Hematopoietic multipotent progenitor cell treated with erythropoietin and hydrocortisone succinate and interleukin-3 and kit ligand, for 15 days (in vitro differentiated cells): ENCODE data around the gene RPL7L1.
"Not testable (repeated sequence)": the region's sequence is repeated elsewhere in the genome, so short reads cannot be mapped to it uniquely, and the experiment has no call there.

Experiments used
- DNase-seq: peaks from one replicate; pipeline ENCODE4 v3.0.0-alpha.2; 2015; ENCODE audit warnings: low spot score

Gene RPL7L1

DNA sequence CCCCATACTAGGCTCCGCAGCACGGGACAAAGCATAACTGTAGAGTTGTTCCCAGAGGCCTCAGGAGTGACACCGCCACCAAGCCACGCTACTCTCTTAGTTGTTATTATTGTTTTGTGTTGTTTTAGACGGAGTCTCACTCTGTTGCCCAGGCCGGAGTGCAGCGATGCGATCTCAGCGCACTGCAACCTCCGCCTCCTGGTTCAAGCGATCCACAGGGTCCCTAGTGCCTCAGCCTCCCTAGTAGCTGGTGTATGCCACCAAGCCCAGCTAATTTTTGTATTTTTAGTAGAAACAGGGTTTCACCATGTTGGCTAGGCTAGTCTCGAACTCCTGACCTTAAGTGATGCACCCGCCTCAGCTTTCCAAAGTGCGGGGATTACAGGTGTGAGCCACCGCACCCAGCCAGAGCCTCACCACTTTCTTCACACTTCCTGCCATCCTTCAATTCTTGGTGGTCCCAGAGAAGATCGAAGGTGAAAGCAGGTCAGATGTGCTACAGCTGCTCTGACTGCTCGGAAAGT is 11.8 kb downstream of the RPL7L1 start:
- no peak for DNase-seq

DNA sequence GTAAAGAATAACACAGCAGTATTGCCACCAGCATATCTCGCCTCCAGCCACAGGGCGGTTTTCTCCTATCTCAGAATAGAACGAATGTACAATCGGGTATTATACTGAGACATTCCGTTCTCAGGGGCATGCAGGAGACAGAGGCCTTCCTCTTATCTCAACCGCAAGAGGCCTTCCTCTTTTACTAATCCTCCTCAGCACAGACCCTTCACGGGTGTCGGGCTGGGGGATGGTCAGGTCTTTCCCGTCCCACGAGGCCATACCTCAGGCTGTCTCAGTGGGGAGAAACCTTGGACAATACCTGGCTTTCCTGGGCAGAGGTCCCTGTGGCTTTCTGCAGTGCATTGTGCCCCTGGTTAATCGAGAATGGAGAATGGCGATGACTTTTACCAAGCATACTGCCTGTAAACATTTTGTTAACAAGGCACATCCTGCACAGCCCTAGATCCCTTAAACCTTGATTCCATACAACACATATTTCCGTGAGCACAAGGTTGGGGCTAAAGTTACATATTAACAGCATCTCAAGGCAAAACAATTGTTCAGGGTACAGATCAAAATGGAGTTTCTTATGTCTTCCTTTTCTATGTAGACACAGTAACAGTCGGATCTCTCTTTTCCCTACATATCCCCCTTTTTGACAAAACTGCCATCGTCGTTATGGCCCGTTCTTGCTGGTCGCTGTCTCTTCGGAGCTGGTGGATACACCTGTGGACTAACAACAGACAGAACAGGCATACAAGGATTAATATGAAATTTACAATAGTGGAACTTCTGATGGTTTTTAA is 14.8 kb downstream of the RPL7L1 start:
- not testable (repeated sequence) for DNase-seq

DNA sequence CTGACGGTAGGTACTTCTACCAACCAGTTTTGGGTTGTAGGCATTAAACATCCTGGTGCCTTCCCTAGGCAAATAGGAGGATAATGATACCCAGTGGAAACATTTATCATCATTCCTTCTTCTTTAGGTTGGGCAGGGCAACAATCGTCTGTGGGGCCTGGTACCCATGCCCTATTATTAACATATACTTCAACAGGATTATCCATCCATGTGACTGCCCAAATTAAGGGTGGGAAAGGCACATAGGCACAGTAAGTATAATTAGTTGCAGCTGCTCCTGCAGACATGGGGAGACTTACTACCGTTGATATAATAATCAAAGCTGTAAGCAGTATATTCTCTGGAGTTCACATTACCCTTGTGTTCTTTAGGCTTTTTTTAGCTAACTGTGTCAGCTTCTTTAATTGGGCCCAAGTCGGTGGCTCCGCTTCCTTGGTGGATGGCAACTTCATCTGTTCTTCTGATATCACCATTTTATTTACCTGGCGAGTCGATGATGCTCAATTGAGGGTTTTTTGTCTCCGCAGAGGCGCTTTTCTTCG is 16.8 kb downstream of the RPL7L1 start:
- no peak for DNase-seq

DNA sequence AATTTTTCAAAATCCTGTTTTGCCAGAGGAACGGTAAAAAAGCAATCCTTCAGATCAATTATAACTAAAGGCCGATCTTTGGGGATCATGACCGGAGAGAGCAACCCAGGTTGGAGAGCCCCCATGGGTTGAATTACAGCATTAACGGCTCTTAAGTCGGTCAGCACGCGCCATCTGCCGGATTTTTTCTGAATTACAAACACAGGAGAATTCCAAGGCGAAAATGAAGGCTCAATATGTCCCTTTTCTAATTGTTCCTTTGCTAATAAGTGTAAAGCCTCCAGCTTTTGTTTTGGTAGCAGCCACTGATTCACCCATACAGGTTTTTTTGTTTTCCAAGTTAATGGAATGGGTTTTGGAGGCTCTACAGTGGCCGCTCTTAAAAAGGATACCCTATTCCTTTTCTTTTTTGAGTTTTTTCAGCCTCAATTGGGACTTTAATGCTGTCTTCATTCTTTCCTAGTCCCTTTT is 19.5 kb downstream of the RPL7L1 start:
- peak; percentile 80 for DNase-seq

DNA sequence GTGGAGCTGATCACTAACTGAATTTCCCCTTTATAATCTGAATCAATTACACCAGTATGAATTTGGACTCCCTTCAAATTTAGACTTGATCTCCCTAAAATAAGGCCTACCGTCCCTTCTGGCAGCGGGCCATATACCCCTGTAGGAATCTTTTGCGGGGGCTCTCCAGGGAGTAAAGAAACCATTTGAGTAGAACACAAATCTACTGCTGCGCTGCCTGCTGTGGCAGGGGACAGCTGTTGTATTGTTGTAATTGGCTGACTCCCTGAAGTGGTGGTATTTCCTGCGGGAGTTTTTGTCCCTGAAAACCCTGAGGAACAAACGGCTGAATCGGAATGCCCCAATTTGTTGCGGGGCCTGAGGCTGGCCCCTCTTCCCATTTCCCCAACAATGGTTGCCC is 20.5 kb downstream of the RPL7L1 start:
- DNase-seq: no peak

DNA sequence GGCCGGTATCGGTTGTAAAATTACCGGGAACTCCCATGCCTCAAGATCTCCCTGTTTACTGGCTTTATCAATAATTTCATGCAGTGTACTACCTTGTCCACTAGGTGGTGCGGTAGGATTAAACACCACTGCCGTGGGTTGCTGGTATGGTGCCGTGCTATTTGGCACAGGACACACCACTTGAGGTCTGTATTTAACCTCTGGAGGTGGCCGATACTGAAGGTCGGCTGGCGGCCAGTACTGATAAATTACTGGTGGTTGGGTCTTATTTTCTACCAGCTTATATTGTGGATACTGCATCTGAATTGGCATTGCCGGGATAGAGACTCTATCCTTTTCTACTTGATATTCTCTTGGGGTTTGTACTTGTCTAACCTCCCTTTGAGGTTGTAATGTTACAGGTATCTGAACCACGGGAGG is 22.1 kb downstream of the RPL7L1 start:
- DNase-seq: peak; percentile 91

DNA sequence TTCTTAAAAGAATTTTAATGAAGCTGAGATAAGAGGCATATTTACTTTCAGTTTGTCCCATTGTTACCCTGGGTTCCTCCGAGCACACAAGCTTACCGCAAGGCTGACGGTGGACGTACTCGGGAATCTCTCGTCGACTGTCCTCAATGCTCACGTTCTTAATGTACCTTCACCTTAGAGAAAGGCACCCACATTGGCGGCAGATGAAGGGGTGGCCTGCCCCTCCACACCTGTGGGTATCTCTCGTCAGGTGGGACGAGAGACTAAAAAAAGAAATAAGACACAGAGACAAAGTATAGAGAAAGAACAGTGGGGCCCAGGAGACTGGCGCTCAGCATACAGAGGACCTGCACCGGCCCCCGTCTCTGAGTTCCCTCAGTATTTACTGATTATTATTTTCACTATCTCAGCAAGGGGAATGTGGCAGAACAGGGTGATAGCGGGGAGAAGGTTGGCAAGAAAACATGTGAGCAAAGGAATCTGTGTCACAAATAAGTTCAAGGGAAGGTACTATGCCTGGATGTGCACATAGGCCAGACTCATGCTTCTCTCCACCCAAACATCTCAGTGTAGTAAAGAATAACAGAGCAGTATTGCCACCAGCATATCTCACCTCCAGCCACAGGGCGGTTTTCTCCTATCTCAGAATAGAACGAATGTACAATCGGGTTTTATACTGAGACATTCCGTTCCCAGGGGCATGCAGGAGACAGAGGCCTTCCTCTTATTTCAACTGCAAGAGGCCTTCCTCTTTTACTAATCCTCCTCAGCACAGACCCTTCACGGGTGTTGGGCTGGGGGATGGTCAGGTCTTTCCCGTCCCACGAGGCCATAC is 23.2 kb downstream of the RPL7L1 start:
- DNase-seq: not testable (repeated sequence)

DNA sequence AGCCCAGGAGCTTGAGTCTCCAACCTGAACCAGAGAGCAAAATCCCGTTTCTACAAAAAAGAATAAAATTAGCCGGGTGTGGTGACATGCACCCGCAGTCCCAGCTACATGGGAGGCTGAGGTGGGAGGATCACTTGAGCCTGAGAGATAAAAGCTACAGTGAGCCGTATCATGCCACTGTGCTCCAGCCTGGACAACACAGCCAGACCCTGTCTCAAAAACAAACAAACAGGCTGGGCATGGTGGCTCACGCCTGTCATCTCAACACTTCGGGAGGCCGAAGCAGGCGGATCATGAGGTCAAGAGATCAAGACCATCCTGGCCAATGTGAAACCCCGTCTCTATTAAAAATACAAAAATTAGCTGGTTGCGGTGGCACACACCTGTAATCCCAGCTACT is 25.1 kb downstream of the RPL7L1 start:
- DNase-seq: no peak

DNA sequence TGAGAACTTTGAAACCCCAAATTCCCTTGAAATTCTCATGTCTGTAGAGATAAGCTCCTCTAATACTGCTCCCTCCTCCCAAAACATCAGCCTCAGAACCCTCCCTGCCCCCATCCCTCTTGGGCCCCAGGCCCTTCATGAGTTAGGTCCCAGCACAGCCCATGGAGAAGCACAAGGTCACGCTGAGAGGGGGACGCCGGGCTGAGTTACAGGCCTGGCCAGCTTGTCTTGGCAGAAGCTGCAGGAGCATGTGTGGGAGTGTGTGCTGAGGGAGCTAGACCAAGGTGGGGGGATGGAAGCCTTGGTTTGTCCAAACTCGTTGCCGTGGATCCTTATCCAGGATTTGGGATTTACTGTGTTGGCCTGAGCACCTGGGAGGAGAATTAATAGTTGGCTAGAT is 27.9 kb downstream of the RPL7L1 start:
- no peak for DNase-seq

DNA sequence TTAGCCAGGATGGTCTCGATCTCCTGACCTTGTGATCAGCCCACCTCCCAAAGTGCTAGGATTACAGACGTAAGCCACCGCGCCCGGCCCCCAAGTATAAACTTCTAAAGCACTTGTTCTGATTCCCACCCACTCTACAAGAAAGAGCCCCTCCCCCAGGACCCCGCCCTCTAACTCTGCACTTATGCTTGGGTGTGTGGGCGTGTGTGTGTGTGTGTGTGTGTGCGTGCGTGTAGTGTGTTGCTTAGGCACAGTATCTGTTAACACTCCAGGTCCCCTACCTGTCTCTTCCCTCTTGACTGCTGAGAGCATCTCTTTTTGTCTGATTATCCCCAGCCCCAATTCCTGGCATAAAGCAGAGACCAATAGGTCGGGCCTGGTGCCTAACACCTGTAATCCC is 30.4 kb downstream of the RPL7L1 start:
- DNase-seq: no peak

DNA sequence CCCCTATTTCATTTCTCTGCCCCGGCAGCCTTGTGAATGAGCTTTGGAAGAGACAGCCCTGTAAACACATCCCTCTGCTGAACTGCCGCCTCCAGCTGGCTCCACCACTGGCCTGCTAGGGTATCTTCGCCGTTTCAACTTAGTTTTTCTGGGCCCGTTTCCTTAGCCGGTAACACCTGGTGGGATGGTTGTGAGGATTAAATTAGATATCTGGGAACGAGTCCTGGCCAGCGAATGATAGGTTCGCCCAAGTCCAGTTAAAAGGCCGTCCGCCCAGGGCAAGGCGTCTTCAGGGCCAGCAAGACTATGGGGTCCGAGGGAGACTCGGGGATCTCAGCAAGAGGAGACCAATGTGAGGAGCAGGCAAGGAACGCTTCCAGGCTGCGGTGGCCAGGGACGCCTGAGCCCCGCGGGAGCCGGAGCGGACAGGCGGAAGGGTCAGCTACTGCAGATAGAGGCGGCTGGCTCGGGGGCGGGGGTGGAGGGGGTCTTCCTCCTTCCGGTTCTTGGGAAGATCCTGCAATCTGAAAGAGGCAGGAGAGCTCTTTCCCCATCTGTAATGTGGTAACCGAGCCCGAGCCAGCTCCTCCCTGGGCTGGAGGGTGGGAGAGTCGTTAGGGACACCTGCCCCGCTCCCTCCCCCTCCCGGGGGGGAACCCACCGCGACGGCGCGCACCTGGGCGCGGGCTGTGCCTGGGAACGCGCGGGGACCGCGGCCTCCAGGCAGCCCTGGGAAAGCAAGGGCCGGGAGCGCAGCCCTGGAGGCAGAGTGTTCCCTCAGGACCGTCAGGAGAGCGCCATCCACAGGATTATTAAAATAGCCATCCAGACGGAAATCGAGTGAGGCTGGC is 32.0 kb downstream of the RPL7L1 start:
- no peak for DNase-seq

DNA sequence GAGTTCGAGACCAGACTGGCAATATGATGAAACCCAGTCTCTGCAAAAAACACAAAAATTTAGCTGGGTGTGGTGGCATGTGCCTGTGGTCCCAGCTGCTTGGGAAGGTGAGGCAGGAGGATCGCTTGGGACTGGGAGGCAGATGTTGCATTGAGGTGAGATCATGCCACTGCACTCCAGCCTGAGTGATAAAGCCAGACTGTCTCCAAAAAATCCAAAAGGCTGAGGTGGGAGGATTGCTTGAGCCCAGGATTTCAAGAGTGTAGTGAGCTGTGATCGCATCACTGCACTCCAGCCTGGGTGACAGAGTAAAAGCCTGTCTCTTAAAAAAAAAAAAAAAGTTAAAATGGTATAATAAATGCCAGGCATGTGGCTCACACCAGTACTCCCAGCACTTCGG is 35.1 kb downstream of the RPL7L1 start:
- no peak for DNase-seq

DNA sequence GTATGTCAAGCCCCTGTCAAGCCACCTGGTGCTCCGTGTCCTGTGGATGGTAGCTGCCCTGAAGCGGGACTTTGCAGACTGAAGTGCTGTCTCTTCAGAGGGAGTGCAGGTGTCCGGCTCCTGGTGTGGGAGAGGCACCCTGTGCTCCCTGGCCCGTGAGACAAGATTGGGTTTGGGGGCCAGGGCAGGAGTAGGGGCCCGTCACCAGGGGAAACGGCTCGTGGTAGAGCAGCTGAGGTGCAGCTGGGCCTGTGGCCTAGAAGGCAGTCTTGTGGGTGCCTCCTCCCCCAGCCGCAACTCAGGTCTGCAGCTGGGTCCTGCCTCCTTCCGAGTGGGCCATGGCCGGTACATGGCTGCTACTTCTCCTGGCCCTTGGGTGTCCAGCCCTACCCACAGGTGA is 36.3 kb downstream of the RPL7L1 start, which contains the start of gene PTCRA:
PTCRA (plus strand) TSS at position 322 of the 400 bp plus-strand sequence; CDS start at position 339, 17 bp downstream.
- DNase-seq: no peak

DNA sequence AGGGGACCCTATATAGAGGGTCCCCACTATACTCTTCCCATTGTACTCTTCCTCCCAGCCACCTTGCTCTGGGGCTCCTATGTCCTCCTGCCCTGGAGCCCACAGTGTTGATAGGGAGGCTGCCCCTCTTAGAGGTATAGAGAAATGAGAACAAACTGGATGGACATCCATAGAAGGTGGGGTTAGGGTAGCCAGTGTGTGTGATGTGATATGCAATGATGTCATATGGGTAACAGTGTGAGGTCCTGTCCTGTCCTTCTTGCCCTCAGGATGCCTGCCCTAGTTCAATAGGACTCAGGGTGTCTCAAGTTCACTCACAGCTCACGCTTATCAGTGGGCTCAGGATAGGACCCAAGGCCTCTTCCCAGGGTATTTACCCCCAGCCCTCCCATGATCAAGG is 36.9 kb downstream of the RPL7L1 start:
- DNase-seq: no peak

DNA sequence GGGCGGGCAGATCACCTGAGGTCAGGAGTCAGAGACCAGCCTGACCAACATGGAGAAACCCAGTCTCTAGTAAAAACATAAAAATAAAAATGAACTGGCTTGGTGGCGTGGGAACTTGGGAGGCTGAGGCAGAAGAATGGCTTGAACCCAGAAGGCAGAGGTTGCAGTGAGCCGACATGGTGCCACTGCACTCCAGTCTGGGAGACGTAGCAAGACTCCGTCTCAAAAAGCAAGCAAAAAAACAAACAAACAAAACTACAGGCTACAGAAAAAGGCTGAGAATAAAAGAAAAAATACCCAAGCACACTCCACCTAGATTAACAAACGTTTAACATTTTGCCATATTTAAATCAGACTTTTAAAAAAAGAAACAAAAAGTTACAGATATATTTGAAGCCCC is 42.4 kb downstream of the RPL7L1 start:
- no peak for DNase-seq

DNA sequence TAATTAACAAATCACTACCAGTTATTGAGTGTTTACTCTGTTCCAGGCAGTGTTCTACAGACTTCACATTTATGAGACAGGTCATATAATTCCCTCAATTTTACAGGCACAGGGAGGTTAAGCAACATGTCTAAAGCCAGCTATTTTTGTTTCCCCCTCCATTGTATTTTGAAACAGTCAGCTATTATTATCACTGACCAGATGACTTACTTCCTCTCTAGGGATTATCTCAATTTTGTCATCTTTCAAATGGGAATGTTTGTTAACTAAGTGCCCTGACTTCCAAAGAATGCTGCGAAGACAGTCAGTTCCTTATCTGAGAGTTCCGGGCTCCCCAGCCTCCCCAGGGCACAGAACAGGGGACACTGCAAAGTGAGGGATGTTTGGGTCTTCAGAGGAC is 44.2 kb downstream of the RPL7L1 start:
- no peak for DNase-seq

DNA sequence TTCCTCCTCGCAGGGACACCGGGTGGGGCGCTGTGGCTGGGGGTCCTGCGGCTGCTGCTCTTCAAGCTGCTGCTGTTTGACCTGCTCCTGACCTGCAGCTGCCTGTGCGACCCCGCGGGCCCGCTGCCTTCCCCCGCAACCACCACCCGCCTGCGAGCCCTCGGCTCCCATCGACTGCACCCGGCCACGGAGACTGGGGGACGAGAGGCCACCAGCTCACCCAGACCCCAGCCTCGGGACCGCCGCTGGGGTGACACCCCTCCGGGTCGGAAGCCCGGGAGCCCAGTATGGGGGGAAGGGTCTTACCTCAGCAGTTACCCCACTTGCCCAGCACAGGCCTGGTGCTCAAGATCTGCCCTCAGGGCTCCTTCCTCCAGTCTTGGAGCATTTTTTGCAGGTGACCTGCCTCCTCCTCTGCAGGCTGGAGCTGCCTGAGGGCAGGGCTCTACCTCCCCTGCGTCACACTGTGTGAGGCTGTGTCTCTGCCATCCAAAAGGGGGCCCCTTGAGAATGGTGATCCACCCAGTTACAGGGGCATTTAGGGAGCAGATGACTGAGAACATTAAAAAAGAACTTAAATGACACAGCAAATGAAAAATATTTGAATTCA is 45.9 kb downstream of the RPL7L1 start:
- no peak for DNase-seq

DNA sequence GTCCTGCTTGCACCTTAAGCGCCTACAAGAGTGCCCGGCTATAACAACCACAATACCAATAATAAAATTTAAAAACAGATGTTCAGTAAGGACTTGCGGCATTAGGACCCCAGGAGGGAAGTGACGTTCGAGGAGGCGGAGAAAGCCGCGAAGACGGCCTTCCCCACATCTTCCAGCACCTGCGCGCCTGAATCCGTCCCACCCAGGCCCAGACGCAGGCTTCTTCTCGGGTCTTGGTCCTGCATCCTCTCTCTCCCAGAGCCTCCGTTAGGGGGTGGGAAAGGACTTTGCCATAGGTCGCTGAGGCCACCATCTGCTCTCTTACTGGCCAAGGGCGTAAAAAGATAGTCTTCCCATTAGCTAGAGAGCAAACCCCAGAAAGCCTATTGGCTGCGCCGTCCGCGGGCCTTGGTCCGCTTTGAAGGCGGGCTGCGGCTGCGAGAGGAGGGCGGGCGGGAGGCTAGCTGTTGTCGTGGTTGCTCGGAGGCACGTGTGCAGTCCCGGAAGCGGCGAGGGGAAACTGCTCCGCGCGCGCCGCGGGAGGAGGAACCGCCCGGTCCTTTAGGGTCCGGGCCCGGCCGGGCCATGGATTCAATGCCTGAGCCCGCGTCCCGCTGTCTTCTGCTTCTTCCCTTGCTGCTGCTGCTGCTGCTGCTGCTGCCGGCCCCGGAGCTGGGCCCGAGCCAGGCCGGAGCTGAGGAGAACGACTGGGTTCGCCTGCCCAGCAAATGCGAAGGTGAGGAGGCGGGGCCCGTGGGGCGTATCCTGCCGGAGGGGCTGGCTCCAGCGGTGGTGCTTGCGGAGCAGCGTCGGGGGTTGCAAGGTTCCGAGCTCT is 49.8 kb downstream of the RPL7L1 start, which contains the start of gene CNPY3:
CNPY3 (plus strand) TSS at position 495 of the 835 bp plus-strand sequence; CDS start at position 586, 91 bp downstream.
- DNase-seq: peak; percentile 89

DNA sequence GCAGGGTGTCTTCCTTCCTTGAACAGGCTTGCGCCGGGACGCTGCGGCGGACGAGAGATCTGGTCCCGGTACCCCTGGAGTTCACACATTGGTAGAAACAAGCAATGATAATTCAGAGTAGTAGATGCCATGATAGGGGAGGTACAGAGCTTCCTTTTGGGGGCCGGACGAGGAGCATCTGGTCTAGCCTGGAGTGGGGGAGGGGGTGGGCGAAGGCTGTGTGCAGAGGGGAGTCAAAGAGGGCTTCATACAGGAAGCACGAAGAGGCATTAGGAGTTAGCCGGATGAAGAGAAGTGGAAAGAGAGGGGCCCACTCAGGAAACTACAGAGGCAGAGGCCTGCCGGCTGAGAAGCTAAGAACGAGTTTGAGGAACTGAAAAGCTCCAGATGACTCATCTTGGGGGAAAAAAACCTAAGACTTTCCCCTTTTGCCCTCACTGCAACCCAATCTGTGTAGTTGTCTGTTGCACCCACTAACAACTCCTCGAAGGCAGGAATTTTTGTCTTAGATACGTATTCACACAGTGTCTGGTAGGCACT is 50.5 kb downstream of the RPL7L1 start:
- peak; percentile 22 for DNase-seq

DNA sequence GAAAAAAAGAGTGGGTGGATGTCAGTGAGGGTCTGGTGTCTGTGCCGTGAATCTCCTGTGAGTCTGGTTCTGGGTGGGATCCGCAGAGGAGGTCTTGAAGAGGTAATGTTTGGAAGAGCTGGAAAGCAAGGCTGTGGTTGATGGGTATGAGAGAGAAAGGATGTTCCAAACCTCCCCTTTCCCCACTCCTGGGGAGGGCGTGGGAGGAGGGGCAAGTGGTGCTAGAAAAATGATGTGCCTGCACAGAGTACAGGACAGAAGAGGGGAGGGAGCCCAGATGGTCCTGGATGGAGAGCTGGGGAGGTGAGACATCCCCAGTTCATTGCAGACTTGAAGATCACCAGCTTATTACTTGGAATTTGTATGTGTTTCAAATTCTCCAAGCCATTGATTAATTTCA is 53.0 kb downstream of the RPL7L1 start:
- DNase-seq: no peak
